Activated B cell treated with CpG ODN at 0.5 μM for 24 hours (primary cell): ENCODE results near the gene GLT8D1. TPM values are rescaled to one million over a fixed set of nuclear protein-coding genes. Genes with fewer than 3 reads are reported as not detected.

Source experiments
- ATAC-seq: fragments of 200-7000 bp; cut with Tn5 transposase; one replicate; pipeline ENCODE4 v1.10.0; 2021; ENCODE audit warnings: low read depth, mild to moderate bottlenecking, moderate library complexity
- CTCF ChIA-PET: fragments of 350-600 bp; sonication (Branson Sonifier 250); formaldehyde crosslinking; loops from one replicate; lab custom pipeline; 2021; ENCODE audit warnings: antibody characterized with exemption; lab: Charles Lee
- POLR2A ChIA-PET: fragments of 350-600 bp; sonication (Branson Sonifier 250); formaldehyde crosslinking; loops from one replicate; lab custom pipeline; 2021; ENCODE audit warnings: antibody characterized with exemption; lab: Charles Lee
- DNase-seq: peaks from one replicate; pipeline ENCODE4 v3.0.0; 2022
- H3K27ac Mint-ChIP-seq: one replicate; pipeline ENCODE4 v1.8.0; 2020; ENCODE audit warnings: mixed read lengths
- H3K27me3 Mint-ChIP-seq: one replicate; pipeline ENCODE4 v1.8.0; 2021; ENCODE audit warnings: mixed read lengths
- H3K36me3 Mint-ChIP-seq: one replicate; pipeline ENCODE4 v1.8.0; 2021; ENCODE audit warnings: low read depth, mixed read lengths
- H3K4me1 Mint-ChIP-seq: one replicate; pipeline ENCODE4 v1.8.0; 2021; ENCODE audit warnings: mixed read lengths
- H3K4me3 Mint-ChIP-seq: one replicate; pipeline ENCODE4 v1.8.0; 2020; ENCODE audit warnings: mild to moderate bottlenecking, mixed read lengths
- H3K9me3 Mint-ChIP-seq: one replicate; pipeline ENCODE4 v1.8.0; 2020; ENCODE audit warnings: mixed read lengths
- intact Hi-C: fragments of 100-400 bp; cut with micrococcal nuclease; formaldehyde crosslinking; loops from one replicate; pipeline ENCODE4 v1.15.1; 2024
- total RNA-seq: library from RNA; stranded (reverse); gene quantifications from 2 replicates; pipeline ENCODE4 v1.2.3, GENCODE V29; 2022
- TF ChIP-seq, protein P1 (sequence below): fragments of 200-600 bp; IDR thresholded peaks from one replicate; pipeline ENCODE4 v1.8.0; 2022; ENCODE audit warnings: antibody characterized with exemption, mild to moderate bottlenecking

GLT8D1 gene
- total RNA-seq, 1 donor from 2014 or later = 22.2 TPM

DNA sequence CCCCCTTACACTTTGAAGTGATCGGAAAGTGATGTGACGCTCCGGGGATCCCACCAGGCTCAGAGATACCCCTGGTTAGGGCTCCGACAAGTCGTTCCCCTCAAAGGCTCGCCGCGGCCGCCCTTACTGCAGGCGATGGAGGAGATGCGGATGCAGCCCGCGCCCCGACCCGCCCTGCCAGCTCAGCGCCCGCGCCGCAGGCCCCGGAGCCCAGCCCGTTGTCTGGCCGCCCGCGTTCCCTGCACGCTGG lies 228 bp downstream of the GLT8D1 start:
- POLR2A ChIA-PET = interaction anchor here (0.6 to 3.2 kb wide), 8 partner anchors 9 to 1205 kb away, joined by 3 to 26 read pairs (median 6); partner anchors contain the start of genes GNL3, PBRM1, SFMBT1 and UQCC5
- TF ChIP-seq, protein P1, sequence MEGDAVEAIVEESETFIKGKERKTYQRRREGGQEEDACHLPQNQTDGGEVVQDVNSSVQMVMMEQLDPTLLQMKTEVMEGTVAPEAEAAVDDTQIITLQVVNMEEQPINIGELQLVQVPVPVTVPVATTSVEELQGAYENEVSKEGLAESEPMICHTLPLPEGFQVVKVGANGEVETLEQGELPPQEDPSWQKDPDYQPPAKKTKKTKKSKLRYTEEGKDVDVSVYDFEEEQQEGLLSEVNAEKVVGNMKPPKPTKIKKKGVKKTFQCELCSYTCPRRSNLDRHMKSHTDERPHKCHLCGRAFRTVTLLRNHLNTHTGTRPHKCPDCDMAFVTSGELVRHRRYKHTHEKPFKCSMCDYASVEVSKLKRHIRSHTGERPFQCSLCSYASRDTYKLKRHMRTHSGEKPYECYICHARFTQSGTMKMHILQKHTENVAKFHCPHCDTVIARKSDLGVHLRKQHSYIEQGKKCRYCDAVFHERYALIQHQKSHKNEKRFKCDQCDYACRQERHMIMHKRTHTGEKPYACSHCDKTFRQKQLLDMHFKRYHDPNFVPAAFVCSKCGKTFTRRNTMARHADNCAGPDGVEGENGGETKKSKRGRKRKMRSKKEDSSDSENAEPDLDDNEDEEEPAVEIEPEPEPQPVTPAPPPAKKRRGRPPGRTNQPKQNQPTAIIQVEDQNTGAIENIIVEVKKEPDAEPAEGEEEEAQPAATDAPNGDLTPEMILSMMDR = no peak

DNA sequence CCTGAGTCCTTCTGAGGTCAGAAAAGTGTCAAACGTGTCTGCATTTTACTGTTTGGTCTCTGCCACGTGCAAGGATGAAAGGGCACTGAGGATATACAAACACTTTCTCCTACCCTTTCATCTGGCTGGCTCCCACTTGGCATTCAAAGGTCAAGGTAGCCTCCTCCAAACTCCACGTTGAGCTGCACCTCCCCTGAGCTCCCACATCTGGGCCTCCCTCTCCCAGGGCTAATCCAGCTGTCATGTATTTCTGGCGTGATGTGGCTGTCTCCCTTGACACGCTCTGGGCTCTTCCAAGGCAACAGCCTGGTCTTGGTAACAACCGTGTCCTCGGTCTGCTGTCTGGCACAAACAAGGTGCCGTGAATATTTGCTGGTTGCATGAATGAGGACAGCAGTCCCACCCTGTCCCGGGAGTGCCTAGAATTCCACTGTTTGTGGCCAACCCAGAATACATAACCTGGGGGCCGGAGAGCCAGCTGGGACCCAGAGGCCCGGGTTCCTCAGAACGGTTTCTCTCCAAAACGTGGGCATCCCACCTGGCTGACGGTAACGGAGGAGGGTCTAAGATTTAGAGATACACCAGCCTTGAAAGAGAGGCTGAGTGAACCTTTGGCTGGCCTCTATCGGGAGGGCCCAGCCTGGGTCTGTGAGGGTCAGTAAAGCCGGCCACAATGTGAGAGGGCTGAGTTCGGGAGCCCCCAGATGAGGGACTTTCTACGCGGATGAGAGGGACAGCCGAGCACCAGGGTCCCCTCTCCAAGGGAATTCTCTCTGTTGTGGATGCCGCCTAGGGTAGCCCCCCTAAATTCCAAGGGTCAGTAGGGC lies 767 bp downstream of the GLT8D1 start:
- H3K4me1 Mint-ChIP-seq = peaks cover 37% of the 10 kb centered on the region
- POLR2A ChIA-PET = interaction anchor here (0.5 to 3.2 kb wide), 9 partner anchors 8 to 1205 kb away, joined by 3 to 26 read pairs (median 5); partner anchors contain the start of genes GNL3, PBRM1, SFMBT1 and UQCC5
- no peaks in the 10 kb centered on the region for H3K27me3 Mint-ChIP-seq
- intact Hi-C loops = loop anchor here (1.0 to 5.0 kb wide), 3 partner anchors 19 to 763 kb away; partner anchors contain the start of genes GNL3, NISCH, PARP3 and RRP9
- peak overlapping the region; percentile 94 for H3K4me3 Mint-ChIP-seq
- H3K27ac Mint-ChIP-seq = peak overlapping the region; percentile 87
- TF ChIP-seq, protein P1 = no peak
- DNase-seq = no peak
- CTCF ChIA-PET = no interaction called here
- H3K36me3 Mint-ChIP-seq = peaks cover 25% of the 10 kb centered on the region
- H3K9me3 Mint-ChIP-seq = no peaks in the 10 kb centered on the region
- no peak for ATAC-seq

More for the DNA sequence above, 228 bp downstream of the GLT8D1 start:
- H3K27ac Mint-ChIP-seq = peak overlapping the region; percentile 87
- no peak for DNase-seq
- no peak for ATAC-seq
- peak overlapping the region; percentile 94 for H3K4me3 Mint-ChIP-seq
- no peaks in the 10 kb centered on the region for H3K9me3 Mint-ChIP-seq
- H3K4me1 Mint-ChIP-seq = peaks cover 42% of the 10 kb centered on the region
- H3K36me3 Mint-ChIP-seq = peaks cover 26% of the 10 kb centered on the region
- intact Hi-C loops = loop anchor here (1.0 to 5.0 kb wide), 3 partner anchors 19 to 763 kb away; partner anchors contain the start of genes GNL3, NISCH, PARP3 and RRP9
- CTCF ChIA-PET = no interaction called here
- no peaks in the 10 kb centered on the region for H3K27me3 Mint-ChIP-seq

DNA sequence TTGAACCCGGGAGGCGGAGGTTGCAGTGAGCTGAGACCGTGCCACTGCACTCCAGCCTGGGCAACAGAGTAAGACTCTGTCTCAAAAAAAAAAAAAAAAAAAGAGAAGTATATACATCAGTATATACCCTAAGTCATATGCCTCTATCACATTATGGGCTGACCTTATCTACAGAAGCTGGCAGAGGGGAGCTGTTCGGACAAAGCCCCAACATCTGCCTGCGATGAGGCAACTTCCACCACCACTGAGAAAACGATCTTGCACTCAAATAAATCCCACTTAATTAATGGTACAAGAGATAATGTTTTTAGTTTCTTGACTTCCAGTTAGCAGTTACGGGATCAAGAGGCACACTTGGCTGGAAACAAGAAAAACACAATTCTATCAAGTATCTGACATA lies 2.2 kb downstream of the GLT8D1 start:
- Mint-ChIP-seq H3K27me3 (no peaks in the 10 kb centered on the region), H3K36me3 (peaks cover 24% of the 10 kb centered on the region), H3K4me1 (peaks cover 35% of the 10 kb centered on the region), H3K4me3 (no peak overlapping the region), H3K27ac (no peak overlapping the region), H3K9me3 (no peaks in the 10 kb centered on the region)
- no peak for ATAC-seq
- ChIA-PET CTCF (no interaction called here), POLR2A (no interaction called here)
- intact Hi-C loops = no loop called here
- no peak for DNase-seq
- TF ChIP-seq, protein P1 = no peak

DNA sequence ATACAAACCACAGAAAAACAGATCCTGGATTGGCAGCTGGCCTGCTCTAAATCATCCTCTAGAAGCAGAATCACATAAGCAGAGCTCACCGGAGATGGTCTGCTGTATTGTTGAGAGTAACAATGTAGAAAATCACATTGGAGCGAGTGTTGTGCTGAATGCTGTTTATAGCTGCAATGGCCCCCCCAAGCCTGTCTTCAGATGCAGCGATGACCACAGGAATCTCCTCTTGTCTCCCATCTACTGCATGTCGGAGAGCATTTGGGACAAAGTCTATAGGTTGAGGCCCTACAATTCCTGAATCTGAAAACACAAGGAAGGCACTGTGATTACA lies 8.0 kb downstream of the GLT8D1 start:
- POLR2A ChIA-PET = no interaction called here
- TF ChIP-seq, protein P1 = no peak
- Mint-ChIP-seq H3K9me3 (no peaks in the 10 kb centered on the region), H3K4me1 (peaks cover 11% of the 10 kb centered on the region), H3K4me3 (no peak overlapping the region), H3K36me3 (peaks cover 62% of the 10 kb centered on the region), H3K27me3 (no peaks in the 10 kb centered on the region), H3K27ac (peak overlapping the region; percentile 32)
- CTCF ChIA-PET = no interaction called here
- ATAC-seq (no peak), DNase-seq (no peak)
- intact Hi-C loops = no loop called here

DNA sequence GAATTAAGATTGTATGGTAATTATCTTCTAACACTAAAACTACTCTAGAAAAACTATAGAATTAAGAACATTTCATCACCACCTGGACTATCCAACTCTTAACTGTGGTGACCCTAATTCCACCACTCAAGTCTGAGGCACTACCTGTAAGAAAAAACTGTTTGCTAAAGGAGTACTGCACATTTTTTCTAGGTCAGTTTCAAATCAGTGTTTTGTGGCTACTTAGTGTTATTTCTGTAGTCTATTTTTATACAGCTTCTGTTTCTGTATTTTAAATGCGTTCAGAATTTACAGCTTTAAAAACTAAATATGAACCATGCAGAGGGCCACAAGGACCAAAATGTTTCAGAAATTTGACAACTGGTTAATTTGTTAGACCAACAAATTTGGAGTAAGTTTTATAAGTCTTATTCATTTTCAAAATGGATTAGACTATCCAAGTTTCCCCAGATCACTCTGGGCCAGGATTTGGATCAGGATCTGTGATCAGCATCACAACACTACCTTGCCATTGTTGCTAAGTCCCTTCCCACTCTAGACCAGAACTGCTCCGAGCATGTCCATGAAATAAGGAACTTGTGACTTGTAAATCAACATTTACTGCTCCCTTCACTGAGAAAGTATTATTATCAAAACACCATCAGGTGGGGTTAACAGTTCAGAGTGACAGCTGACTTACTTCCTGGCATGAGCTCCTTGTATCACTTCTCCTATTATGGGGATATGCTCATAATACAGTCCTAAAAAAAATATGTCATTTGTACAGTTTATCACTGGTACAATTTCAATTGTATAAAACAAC lies 8.6 kb downstream of the GLT8D1 start:
- H3K27me3 Mint-ChIP-seq = no peaks in the 10 kb centered on the region
- intact Hi-C loops = no loop called here
- H3K4me3 Mint-ChIP-seq = no peak overlapping the region
- no peaks in the 10 kb centered on the region for H3K9me3 Mint-ChIP-seq
- ChIA-PET POLR2A (interaction anchor here (1.4 to 1.6 kb wide), 2 partner anchors 8 to 10 kb away, joined by 3 to 5 read pairs; partner anchors contain the start of genes GLT8D1 and SPCS1), CTCF (no interaction called here)
- H3K27ac Mint-ChIP-seq = peak overlapping the region; percentile 32
- no peak for ATAC-seq
- TF ChIP-seq, protein P1 = no peak
- peaks cover 67% of the 10 kb centered on the region for H3K36me3 Mint-ChIP-seq
- no peak for DNase-seq
- peaks cover 11% of the 10 kb centered on the region for H3K4me1 Mint-ChIP-seq
